Stimulated activated CD8-positive, alpha-beta memory T cell treated with anti-CD3 and anti-CD28 coated beads, Interleukin-15, amount 100 ng/mL, for 24 hours (primary cell): ENCODE results near the gene C4A.
A peak's percentile ranks its signal among the peaks of the same experiment; 100 is the strongest.
"Not testable (repeated sequence)": the region's sequence is repeated elsewhere in the genome, so short reads cannot be mapped to it uniquely, and the experiment has no call there.

ENCODE experiments used
- DNase-seq: peaks from one replicate; pipeline ENCODE4 v3.0.0-alpha.2; 2020; ENCODE audit warnings: low read depth

The C4A gene

GRCh38 chr6:31981744-31982143, at the start of gene C4A:
C4A (plus strand) TSS chr6:31982057; CDS start chr6:31982108, 51 bp downstream.
- not testable (repeated sequence) for DNase-seq

- not testable (repeated sequence) for DNase-seq
Measured at GRCh38 chr6:31932137-31932536, 49.7 kb upstream of the C4A start.

DNA sequence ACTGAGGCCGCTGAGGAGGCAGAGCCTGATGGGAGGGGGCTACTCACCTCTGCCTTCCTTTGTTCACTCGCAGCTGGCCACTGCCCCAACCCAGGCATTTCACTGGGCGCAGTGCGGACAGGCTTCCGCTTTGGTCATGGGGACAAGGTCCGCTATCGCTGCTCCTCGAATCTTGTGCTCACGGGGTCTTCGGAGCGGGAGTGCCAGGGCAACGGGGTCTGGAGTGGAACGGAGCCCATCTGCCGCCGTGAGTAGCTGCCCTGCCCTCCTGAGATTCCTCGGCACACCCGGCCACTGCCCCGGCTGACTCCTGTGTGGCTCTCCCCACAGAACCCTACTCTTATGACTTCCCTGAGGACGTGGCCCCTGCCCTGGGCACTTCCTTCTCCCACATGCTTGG, 48.3 kb upstream of the C4A start:
- DNase-seq = no peak

- DNase-seq = no peak
Measured at GRCh38 chr6:31935021-31935420, 46.8 kb upstream of the C4A start.

- DNase-seq = no peak
Measured at GRCh38 chr6:31935823-31936222, 46.0 kb upstream of the C4A start.

- DNase-seq = no peak
Measured at GRCh38 chr6:31940256-31940664, 41.6 kb upstream of the C4A start.

DNA sequence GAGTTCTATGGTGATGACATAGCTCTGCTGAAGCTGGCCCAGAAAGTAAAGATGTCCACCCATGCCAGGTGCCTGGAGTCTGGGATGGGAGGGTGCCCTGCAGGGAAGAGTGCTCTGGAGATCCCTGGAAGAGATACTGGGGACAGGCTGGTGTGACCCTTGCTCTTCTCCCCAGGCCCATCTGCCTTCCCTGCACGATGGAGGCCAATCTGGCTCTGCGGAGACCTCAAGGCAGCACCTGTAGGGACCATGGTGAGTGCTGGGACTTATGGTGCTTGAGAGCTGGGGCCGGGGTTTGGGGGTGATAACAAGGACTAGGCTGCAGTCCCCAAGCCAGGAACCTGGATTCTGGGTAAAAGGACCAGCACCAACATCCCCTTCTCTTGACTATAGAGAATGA, 38.1 kb upstream of the C4A start:
- DNase-seq = no peak

GRCh38 chr6:31945154-31945506, 36.7 kb upstream of the C4A start:
- no peak for DNase-seq

GRCh38 chr6:31945507-31946369, 36.1 kb upstream of the C4A start, which contains the start of gene CFB:
CFB (plus strand) TSS chr6:31946095; CDS start chr6:31946222, 127 bp downstream.
- no peak for DNase-seq

- DNase-seq = no peak
Measured at GRCh38 chr6:31946370-31946885, 35.4 kb upstream of the C4A start.

GRCh38 chr6:31947070-31947675, 34.7 kb upstream of the C4A start:
- no peak for DNase-seq

DNA sequence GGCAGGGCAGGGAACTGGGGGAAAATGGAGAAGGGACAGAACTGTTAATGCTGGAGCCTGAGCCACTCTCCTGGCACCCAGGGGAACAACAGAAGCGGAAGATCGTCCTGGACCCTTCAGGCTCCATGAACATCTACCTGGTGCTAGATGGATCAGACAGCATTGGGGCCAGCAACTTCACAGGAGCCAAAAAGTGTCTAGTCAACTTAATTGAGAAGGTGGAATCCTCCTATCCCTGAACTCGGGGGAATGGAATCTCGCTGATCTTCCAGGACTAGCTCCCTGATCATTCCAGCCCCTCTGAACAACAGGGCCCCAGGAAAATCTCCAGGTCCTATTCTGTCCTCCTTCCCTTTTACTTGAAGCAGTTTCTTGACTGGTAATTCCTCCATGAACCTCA, 34.0 kb upstream of the C4A start:
- DNase-seq = no peak

DNA sequence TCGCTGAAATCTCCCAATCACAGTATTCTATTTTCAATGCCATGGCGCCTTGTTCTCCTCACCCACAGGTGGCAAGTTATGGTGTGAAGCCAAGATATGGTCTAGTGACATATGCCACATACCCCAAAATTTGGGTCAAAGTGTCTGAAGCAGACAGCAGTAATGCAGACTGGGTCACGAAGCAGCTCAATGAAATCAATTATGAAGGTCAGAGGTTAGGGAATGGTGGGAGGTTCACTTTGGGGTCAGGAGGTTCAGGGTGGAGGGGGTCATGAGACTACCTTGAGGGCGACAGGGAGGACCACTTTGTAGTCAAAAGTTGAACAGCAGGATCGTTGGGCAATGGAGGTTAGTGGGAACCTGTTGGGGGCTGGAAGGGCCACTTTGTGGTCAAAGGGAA, 33.6 kb upstream of the C4A start:
- DNase-seq = no peak

GRCh38 chr6:31948753-31949413, 33.0 kb upstream of the C4A start:
- no peak for DNase-seq

GRCh38 chr6:31949926-31950548, 31.8 kb upstream of the C4A start:
- DNase-seq = no peak

DNA sequence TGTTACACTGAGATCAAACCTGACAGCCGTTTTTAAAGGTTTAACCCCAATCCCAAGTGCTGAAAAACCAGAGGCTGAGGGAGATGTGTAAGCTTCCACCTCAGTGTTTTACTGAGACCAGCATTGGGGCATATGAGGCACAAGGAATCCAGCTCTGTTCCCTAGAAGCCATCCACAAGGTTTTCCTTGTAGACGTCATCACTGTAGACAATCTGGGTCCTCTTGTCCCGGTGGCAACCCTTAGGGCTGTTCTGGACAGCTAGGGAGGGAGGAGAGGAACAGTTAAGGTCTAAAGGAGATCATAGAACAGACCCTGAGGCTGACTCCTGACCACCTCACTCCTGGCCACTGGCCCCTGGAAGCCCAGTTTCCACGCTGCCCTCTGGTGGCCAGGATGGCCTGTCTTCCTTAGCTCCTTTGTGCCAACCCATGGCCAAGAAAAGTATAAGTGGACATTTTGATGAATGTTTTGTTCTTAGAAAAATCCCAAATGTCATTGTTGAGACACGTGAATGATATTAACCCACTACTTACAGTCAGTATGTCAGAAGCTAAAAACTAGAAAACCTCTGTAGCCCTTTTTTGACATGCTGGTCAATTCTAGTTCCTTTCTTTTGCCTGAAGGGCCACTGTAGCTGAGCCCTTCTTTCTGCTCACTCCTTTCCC, 29.6 kb upstream of the C4A start:
- DNase-seq = no peak

DNA sequence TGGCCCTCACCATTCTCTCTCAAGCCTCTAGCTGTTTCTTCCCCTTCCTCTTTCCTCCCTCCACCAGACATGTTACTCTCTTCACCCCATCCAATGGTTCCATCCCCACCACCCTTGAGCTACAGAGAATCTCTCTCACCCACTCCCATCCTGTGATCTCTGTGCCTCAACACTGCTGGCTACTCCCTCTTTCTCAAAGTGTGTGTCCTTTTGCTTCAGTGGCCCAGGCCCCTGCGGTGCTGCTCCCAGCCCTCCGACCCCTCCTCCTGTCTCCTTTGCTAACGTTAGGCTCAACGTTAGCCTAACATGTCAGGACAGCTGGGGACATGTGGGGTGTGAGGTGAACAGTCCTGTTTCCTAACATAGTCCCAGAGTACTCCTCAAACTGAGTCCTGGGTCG, 29.0 kb upstream of the C4A start:
- no peak for DNase-seq

GRCh38 chr6:31954511-31954910, 27.3 kb upstream of the C4A start:
- DNase-seq = no peak

DNA sequence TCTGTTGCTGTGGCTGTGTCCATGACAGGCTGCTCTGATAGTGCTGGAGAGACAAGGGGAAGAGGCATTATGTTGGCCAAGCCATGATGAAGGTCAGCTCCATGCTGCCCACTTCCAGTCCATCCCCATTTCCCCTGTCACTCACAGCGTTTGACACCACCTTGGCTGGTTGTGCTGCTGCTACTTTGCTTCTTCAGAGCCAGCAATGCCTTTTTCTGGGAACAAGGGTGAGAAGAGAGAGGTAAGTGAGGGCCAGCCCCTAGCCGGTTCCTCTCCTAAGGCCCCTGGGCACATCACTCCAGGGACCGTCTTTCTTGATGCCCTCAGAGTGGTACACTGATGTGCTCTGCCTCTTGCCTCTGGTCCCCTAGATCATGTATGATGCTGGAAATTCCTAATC, 25.1 kb upstream of the C4A start:
- no peak for DNase-seq

- no peak for DNase-seq
Measured at GRCh38 chr6:31958412-31958740, 23.5 kb upstream of the C4A start.

DNA sequence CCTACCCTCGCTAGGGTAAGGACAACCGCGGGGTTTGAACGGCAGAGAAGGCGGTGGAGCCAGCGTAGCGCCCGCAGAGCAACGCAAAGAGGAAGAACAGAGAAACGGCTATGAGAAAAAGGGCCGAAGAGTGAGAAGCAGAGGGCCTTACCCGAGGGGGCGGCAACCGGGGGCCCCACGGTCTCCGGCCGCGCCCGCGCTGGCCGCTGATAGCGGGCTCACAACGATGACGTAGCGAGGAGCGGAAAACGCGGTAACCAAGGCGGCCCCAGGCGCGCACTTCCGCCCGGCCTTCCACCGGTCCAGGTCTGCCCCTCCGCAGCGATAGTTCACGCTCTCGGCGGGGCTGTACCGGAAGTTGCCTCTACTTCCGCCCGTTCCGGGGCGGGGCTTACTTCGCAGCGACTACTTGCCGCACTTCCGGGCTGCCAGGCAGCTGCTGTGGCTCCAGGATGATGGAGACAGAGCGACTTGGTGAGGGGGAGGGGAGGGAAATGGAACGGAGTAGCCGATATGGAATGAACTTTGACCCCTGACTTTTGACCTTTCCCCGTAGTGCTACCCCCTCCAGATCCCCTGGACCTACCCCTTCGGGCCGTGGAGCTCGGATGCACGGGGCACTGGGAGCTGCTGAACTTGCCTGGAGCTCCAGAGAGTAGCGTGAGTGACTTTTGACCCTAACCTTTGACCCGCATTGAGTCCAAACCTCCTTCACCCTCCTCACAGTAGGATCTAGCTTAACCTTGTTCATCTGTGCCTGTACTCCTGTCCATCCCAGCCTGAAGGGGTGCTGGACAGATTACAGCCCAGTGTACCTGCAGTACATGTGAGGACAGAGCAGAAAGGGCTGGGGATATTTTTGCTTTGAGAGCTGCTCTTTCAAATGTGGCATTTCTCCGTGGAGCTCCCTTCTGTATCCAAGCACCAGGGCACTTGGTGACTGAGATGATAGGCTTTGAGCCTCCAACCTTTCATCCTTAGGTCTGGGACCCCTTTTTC, 22.8 kb upstream of the C4A start, which contains the start of the genes NELFE and SKIC2:
NELFE (minus strand) TSS at position 231 of the 999 bp plus-strand sequence. CDS start 525 bp downstream, outside the sequence.
SKIC2 (plus strand) TSS at position 435 of the 999 bp plus-strand sequence; CDS start at position 453, 18 bp downstream.
- DNase-seq = peak; percentile 97
